COLO829 (cell line): Measurements from ENCODE around the gene PCP4L1.
"Not testable (repeated sequence)": the region's sequence is repeated elsewhere in the genome, so short reads cannot be mapped to it uniquely, and the experiment has no call there.

ENCODE experiments used
- DNase-seq: peaks from one replicate; pipeline ENCODE4 v3.0.0; 2012; ENCODE audit warnings: low spot score

PCP4L1 gene

DNA sequence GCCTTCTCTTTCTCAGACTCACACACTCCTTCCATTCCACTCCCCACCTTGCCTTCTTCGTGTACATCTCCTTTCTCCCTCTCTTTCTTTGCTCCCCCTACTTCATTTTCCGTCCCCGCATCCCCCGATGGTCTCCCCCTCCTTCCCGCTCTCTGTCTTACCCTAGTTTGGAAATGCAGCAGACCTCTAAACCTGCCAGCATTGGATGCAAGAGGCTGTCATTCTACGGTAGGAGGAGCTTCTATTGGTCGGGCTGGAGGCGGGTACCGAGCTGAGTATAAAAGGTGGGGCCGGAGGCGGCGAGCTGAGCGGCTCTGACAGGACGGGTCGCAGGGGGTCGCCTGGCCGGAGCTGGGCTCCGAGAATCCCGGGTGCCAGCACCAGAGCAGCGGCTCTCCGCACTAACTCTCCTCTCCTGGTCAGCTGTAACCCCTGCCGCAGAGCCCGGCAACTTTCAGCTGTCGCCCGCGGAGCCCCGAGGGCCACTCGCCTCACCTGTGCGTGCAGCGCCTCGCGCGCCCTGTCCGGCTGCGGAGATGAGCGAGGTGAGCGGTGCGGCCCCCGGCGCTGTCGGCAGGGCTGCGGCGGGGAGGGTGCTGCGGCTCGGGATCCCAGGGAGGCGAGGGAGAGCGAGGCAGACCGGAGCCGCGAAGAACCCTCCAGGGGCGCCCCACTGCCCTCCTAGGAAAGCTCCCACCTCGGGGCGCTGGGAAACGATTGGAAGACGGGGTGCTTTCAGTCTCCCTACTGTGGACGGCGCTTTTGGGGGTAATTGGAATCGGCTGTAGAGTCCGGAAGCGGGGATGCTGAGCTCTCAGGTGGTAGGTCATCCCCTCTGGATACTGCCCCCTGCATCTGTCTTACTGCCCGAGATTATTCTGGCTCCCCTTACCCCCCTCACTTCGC is at the start of gene PCP4L1:
TSS of gene PCP4L1 (plus strand) at position 307 of the 906 bp plus-strand sequence. CDS start at position 537, 230 bp downstream.
- no peak for DNase-seq

- DNase-seq = peak; percentile 91
These were observed 48.6 kb upstream of the PCP4L1 start for GRCh38 chr1:161209790-161210409.

- no peak for DNase-seq
These were observed 44.2 kb upstream of the PCP4L1 start for GRCh38 chr1:161214369-161214768.

GRCh38 chr1:161215076-161215475 is 43.5 kb upstream of the PCP4L1 start, which contains the start of gene FCER1G:
TSS of gene FCER1G (plus strand) at chr1:161215295. CDS start at chr1:161215322, 27 bp downstream.
- no peak for DNase-seq

- DNase-seq = no peak
These were observed 41.4 kb upstream of the PCP4L1 start for GRCh38 chr1:161216945-161217712.

- DNase-seq = no peak
These were observed 40.7 kb upstream of the PCP4L1 start for GRCh38 chr1:161217831-161218230.

DNA sequence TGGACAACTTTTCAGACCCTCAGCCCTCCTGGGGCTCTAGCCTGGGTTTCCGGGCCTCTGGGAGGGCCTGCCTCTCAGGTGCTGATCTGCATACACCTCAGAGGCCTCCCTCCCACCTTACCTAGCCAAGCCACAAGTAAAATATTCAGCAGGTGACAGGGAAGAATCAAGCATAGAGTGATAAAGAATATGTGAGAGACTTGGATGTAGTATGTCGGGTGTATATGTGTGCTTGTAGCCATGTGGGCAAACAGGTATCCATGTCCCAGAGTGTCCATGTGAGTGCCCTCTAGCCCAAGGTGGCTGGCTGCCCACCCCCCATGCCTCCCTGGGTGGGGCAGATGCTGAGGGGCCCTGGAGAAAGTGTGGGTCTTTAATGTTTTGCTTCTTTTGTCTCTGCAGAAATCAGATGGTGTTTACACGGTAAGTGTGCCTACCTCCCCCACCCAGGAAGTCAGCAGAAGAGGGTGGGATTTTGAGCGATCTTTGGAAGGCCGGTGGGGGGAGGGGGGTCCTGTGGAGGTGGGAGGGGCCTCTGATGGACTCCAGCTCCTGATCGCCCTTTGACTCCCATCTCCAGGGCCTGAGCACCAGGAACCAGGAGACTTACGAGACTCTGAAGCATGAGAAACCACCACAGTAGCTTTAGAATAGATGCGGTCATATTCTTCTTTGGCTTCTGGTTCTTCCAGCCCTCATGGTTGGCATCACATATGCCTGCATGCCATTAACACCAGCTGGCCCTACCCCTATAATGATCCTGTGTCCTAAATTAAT is 40.1 kb upstream of the PCP4L1 start:
- no peak for DNase-seq

- no peak for DNase-seq
These were observed 39.3 kb upstream of the PCP4L1 start for GRCh38 chr1:161219078-161219892.

DNA sequence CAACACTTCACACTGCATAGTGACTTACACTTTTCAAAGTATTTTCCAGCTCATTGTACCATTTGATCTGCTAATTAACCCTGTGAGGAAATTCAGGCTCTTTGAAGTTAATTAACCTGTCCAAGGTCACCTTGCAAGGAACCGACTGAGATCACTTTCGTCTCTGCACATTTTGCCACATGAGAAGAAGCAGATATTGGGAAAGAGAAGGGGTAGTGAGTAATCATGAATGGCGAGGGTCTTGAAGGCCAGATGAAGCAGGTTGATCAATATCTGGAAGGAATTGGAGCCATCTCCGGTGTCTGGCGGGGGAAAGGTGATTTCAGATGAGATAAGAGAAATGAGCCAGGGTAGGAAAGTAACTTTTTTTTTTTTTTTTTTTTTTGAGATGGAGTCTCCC is 38.5 kb upstream of the PCP4L1 start:
- DNase-seq = no peak

- DNase-seq = no peak
These were observed 36.1 kb upstream of the PCP4L1 start for GRCh38 chr1:161222175-161223019.

- DNase-seq = no peak
These were observed 34.5 kb upstream of the PCP4L1 start for GRCh38 chr1:161223805-161224694.

GRCh38 chr1:161224695-161225087 is 33.9 kb upstream of the PCP4L1 start:
- DNase-seq = not testable (repeated sequence)

- DNase-seq = no peak
These were observed 33.4 kb upstream of the PCP4L1 start for GRCh38 chr1:161225178-161225533.

- peak; percentile 100 for DNase-seq
These were observed 32.8 kb upstream of the PCP4L1 start, which contains the start of gene TOMM40L for GRCh38 chr1:161225534-161226319. TSS of gene TOMM40L (plus strand) at chr1:161226060. CDS start at chr1:161226490, 430 bp downstream.

- DNase-seq = no peak
These were observed 32.2 kb upstream of the PCP4L1 start for GRCh38 chr1:161226320-161226711.

GRCh38 chr1:161226759-161227158 is 31.8 kb upstream of the PCP4L1 start:
- DNase-seq = no peak

DNA sequence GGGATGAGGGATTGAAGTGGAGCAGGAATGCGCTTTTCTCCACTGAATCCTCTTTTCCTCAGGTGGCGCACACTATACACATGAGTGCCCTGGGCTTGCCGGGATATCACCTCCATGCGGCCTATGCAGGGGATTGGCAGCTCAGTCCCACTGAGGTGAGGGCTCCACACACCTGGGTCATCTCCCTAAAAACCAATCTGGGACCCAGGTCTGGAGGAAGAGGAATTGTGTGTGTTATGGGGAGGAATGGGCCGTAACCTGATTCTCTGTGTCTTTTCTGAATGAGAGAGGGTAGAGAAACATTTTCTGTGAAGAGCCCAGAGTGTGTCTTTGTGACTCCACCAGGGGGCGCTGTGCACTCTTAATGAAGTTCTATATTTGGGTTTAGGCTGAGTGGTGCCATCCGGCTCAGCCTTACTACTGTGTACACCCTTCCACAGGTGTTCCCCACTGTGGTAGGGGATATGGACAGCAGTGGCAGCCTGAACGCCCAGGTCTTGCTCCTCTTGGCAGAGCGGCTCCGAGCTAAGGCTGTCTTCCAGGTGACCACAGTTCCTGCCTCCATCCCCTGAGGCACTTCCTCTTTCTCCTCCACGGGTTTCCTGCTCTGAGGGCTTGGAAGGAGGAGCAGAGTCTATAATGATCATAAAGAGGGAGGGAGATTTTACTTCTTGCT is 31.2 kb upstream of the PCP4L1 start:
- DNase-seq = peak; percentile 88
